ENCODE results near the gene TRIM27.
A peak's percentile ranks its signal among the peaks of the same experiment; 100 is the strongest.
"Not testable (repeated sequence)": the region's sequence is repeated elsewhere in the genome, so short reads cannot be mapped to it uniquely, and the experiment has no call there.

The TRIM27 gene

GRCh38 chr6:28941684-28942448, 18.1 kb upstream of the TRIM27 start:
- no peak for DNase-seq

DNA sequence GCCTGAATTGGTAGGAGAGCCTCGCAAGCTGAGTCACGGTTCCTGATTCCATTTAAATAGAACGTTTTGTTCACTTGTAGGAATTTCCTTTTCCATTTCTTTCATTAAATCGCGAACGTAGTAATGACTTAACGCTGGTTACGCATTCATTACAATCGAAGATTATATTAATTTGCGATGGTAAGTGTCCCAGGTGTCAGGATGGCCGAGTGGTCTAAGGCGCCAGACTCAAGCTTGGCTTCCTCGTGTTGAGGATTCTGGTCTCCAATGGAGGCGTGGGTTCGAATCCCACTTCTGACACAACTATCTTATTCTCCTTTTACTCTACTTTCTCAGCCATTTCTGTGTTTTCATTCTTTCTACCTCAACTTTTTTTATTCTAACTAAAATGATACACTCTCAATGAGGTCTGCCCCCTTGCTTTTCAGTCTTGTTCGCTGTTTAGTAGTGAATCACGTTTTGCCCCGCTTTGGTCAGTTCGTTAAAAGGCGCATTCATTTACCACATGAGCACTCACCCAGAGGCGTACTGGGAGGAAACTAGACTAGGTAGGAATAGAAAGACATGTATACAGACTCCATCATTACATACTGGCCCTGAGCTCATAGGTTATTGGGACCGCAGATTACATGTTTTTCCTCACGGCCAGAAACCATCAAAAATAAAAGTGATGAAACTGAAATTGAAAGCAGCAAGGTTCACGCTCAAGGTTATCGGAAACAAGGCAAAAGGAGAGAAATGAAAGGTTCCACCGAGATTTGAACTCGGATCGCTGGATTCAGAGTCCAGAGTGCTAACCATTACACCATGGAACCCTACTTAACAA, 17.3 kb upstream of the TRIM27 start:
- peak; percentile 91 for DNase-seq

GRCh38 chr6:28940294-28940857, 16.6 kb upstream of the TRIM27 start:
- peak in 1 of 2 experiments; percentile 54 for DNase-seq

- DNase-seq = no peak
Observed at GRCh38 chr6:28933069-28933468, 9.3 kb upstream of the TRIM27 start.

DNA sequence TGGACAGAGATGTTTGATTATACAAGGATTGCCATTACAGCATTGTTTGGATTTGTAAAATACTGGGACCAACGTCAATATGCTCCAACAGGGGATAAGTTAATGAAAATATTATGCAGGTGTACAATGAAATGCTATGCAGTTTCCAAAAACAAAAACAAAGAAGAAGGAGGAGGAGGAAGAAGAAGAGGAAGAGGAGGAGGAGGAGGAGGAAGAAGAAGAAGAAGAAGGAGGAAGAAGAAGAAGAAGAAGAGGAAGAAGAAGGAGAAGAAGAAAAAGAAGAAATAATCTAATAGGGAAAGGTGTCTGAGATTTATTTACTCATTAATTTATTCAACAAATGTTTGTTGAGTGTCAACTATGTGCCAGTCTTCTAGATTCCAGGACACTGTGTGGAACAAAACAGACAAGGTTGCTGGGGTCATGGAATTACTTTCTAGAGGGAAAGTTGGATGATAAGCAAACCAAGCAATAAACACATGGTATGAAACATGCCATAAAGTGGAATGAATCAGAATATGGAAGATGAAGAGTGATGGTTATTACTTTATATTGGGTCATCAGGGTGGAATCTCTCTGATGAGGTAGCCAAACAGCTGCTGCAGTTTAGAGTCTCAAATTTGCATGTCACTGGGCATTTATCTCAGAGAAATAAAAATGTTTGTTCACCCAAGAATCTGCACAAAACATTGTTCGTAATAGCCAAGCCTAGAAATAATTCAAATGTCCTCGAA, 6.3 kb upstream of the TRIM27 start:
- no peak for DNase-seq

DNA sequence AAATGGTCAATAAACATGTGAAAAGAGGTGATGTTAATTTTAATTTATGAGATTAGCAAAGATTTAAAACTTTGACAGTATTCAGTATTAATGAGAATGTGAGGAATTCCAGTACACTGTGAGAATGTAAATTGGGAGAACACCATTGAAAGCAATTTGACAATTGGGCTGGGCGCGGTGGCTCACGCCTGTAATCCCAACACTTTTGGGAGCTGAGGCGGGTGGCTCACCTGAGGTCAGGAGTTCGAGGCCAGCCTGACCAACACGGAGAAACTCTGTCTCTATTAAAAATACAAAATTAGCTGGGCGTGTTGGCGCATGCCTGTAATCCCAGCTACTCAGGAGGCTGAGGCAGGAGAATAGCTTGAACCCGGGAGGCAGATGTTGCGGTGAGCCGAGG, 5.6 kb upstream of the TRIM27 start:
- not testable (repeated sequence) for DNase-seq

DNA sequence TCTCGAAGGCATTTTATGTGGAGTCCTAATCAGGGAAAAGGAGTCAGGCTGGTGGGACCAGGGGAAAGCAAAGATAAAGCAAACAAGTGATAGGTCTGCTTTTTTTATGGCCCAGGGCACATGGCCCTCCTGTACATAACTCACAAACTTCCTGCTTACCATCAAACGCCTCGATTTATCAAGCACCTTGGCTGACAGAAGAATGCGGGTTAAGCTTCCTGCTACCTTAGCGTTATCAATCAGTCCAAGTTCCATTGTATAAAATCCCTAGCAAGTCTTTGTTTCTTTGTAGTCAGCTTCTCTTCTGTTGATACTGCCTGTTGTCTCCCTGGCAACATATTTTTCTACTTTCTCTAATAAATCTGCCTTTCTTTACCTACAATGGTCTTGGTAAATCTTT, 4.1 kb upstream of the TRIM27 start:
- DNase-seq = no peak

- DNase-seq = peak; percentile 22 to 30
Observed at GRCh38 chr6:28922821-28923317, 916 bp downstream of the TRIM27 start.

GRCh38 chr6:28922004-28922820, 1.6 kb downstream of the TRIM27 start:
- DNase-seq = no peak

DNA sequence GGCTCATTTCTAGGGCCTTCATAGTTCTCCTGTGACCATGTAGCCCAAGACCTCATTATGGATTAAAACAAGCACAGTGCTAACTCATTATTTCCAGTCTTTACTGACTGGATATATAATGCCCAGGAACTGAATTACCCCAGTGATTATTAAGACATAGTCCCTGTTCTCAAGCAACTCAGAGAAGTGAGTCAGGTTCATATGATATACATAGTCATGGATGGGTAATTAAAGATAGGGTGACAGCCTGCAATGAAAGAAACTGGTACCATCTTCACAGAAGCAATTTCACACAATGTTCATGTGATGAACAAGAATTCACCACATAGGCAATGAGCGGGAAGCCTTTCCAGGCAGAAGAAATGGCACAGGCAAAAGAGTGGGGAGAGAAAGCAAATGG, 3.5 kb downstream of the TRIM27 start:
- DNase-seq = no peak

GRCh38 chr6:28914941-28915340, 8.8 kb downstream of the TRIM27 start:
- no peak for DNase-seq

GRCh38 chr6:28910901-28911690, 12.7 kb downstream of the TRIM27 start:
- no peak for DNase-seq

DNA sequence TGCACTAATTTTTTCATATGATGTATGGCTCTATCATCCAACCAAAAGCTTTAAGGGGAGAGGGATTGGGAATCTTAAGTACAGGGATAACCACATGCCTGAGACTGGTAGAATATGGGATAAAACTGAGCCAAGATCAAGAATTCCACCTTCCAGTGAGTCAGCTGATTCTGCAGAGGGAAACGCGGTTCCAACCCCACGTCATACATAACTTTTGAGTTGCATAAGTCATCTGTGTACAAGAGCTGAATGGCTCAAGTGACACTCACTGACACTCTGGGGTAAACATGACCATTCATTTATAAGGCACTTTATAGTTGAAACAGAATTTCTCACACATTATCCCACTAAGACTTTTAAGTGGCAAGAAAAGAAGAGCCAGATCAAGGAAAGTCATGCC, 16.4 kb downstream of the TRIM27 start:
- no peak for DNase-seq

DNA sequence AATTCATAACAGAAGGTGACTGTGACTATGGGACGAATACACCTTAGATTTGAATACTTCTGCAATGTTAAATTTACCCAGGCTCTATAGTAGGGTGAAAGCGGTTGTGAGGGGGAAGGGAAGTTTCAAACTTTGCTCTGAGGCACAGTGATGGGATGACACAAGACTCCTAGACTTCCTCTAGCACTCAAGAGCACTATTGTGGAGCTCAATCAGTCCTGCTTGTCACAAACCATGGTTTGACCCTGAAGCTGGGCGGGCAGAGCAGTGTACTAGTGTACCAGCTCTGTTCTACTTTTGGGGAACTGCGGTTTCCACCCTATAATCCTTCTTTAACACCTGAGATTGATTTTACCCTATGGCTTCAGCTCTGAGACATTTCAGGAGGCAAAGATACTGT, 17.1 kb downstream of the TRIM27 start:
- no peak for DNase-seq

GRCh38 chr6:28903686-28904085, 20.1 kb downstream of the TRIM27 start:
- no peak for DNase-seq

GRCh38 chr6:28901831-28902230, 22.0 kb downstream of the TRIM27 start:
- DNase-seq = no peak

DNA sequence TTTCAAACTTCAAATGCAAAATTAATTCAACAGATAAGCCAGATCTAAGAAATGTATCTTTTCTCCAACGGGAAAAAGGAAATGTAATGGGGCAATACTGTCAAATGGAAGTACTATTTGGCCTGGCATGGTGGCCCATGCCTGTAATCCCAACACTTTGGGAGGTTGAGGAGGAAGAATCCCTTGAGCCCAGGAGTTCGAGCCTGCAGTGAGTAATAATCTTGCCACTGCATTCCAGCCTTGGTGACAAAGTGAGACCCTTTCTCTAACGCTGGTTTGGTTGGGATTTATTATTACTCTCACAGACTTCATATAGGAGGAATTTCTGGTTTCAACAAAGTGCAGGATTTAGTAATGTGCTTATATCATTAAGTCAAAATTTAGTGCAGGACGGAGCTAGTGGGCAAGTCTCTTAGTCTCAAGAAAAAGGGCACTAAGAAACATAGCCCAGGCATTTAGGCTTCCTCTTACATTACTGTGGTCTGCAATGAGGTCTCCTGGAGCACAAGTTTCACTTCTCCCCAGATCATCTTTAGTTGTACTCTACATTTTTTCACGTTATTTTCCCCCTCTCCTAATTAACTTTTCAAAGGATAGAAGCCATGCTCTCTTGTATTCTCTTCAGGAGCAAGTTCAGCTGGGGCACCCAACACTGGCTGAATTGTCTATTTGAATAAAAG, 23.1 kb downstream of the TRIM27 start:
- no peak for DNase-seq

DNA sequence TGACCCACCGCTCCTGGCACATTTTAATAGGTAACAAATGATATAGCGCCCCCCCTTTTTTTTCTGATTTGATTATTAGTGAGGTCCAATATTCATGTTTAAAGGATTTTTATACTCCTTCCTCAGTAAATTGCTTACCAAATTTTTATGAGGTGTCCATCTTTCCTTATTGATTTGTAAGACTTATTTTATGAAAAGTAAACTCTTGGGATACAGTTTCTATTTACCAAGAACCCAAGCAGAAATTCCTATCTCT, 25.1 kb downstream of the TRIM27 start:
- DNase-seq = no peak

DNA sequence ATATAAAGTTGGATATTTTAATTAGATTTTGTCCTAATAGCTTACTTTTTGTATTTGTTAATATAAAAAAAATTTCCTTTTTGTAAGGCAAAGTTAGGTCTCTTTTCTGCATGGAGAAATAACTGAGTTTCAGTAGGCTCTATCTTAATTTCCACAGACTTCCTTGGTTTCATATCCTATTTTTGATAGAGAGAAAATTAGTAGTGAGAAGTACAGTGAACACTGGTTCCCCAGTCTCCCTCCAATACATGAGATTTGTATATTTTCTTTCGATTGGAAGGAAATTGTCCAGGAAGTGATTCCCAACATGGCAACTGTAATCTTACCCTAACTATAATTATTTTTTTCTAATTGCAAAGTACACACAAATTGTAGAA, 26.4 kb downstream of the TRIM27 start:
- no peak for DNase-seq

DNA sequence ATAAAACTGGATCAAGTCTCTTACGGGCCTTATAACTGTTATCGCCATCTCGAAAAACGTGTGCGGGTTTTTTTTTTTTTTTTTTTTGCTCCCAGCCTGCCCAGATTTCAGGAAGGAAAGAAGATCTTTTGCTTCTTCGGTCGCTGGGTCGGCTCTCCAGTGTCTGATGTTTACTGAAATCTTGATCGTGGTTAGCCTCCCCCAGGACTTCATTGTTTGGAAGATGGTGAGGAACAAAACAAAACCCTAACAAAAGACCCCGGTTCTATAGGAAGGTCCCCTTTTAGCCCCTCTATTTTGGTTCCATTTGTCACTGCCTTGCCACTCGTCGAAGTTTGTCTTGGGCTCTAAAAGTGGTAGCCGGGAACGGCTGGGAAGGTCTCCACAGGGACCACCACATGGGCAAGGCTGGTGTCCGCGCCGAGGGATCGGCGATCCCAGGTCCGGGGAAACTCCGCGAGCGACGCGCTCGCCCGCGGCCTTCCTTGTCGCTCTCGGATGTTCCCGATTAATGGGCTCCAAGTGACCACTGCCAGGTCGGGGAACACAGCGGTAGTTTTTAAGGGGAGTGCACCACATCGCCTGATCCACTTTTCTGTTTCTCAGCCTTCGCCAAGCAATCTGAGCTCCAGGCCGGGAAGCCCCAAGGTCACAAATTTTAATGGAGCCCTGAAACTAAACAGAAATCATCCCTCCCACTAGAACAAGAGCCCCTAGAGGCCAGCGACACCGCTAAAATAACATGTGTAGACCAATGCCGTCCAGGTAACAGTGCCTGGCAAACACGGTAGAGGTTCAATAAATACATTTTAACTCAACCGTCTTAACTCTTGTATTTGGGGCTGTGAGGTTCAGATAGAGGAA, 27.0 kb downstream of the TRIM27 start:
- DNase-seq = peak in 1 of 2 experiments; percentile 41
